MG63 (cell line): Measurements from ENCODE around the gene BRME1. TPM values are rescaled to one million over a fixed set of nuclear protein-coding genes. Genes with fewer than 3 reads are reported as not detected.
"Not testable (repeated sequence)": the region's sequence is repeated elsewhere in the genome, so short reads cannot be mapped to it uniquely, and the experiment has no call there.

Experiments
- DNase-seq: peaks from one replicate; pipeline ENCODE4 v3.0.0-alpha.2; 2020
- H3K27me3 ChIP-seq: fragments of 250-450 bp; sonication (Bioruptor Pico); 2 replicates; pipeline ENCODE4 v1.5.1; 2020; ENCODE audit warnings: mild to moderate bottlenecking, moderate library complexity
- H3K36me3 ChIP-seq: fragments of 250-450 bp; sonication (Bioruptor Pico); 2 replicates; pipeline ENCODE4 v1.5.1; 2020; ENCODE audit warnings: mild to moderate bottlenecking, moderate library complexity
- H3K4me3 ChIP-seq: fragments of 250-450 bp; sonication (Bioruptor Pico); 2 replicates; pipeline ENCODE4 v1.5.1; 2020; ENCODE audit warnings: mild to moderate bottlenecking, moderate library complexity
- H3K9me3 ChIP-seq: fragments of 250-450 bp; sonication (Bioruptor Pico); 2 replicates; pipeline ENCODE4 v1.5.1; 2020; ENCODE audit warnings: mild to moderate bottlenecking, moderate library complexity
- total RNA-seq: library from RNA; depleted of rRNA; stranded (reverse); fragments of >200 nt; shearing (Covaris generic); gene quantifications from 2 replicates; pipeline ENCODE4 v1.2.3, GENCODE V29; 2014; ENCODE audit warnings: low replicate concordance

BRME1 gene
- total RNA-seq, 1 experiment from 2014 or later = 5.1 TPM

GRCh38 chr19:13931391-13932148, 25.7 kb upstream of the BRME1 start:
- DNase-seq = no peak
- Histone ChIP-seq H3K27me3 (no peaks in the 10 kb centered on the region), H3K9me3 (no peaks in the 10 kb centered on the region), H3K36me3 (peaks cover 11% of the 10 kb centered on the region), H3K4me3 (no peak overlapping the region)

GRCh38 chr19:13930402-13930801, 24.5 kb upstream of the BRME1 start:
- H3K4me3 ChIP-seq = no peak overlapping the region
- no peak for DNase-seq
- peaks cover 17% of the 10 kb centered on the region for H3K36me3 ChIP-seq
- no peaks in the 10 kb centered on the region for H3K9me3 ChIP-seq
- H3K27me3 ChIP-seq = no peaks in the 10 kb centered on the region

- DNase-seq = no peak
- no peaks in the 10 kb centered on the region for H3K9me3 ChIP-seq
- H3K36me3 ChIP-seq = peaks cover 20% of the 10 kb centered on the region
Observed at GRCh38 chr19:13929956-13930355, 24.0 kb upstream of the BRME1 start.

GRCh38 chr19:13929340-13929739, 23.4 kb upstream of the BRME1 start:
- no peak for DNase-seq
- peaks cover 22% of the 10 kb centered on the region for H3K36me3 ChIP-seq
- no peaks in the 10 kb centered on the region for H3K9me3 ChIP-seq
- no peaks in the 10 kb centered on the region for H3K27me3 ChIP-seq
- H3K4me3 ChIP-seq = no peak overlapping the region

More at GRCh38 chr19:13929956-13930355, 24.0 kb upstream of the BRME1 start:
- H3K27me3 ChIP-seq = no peaks in the 10 kb centered on the region
- no peak overlapping the region for H3K4me3 ChIP-seq

- no peaks in the 10 kb centered on the region for H3K9me3 ChIP-seq
- H3K4me3 ChIP-seq = no peak overlapping the region
- no peaks in the 10 kb centered on the region for H3K27me3 ChIP-seq
- peaks cover 38% of the 10 kb centered on the region for H3K36me3 ChIP-seq
- no peak for DNase-seq
Observed at GRCh38 chr19:13926715-13927114, 20.8 kb upstream of the BRME1 start.

GRCh38 chr19:13926010-13926409, 20.1 kb upstream of the BRME1 start:
- H3K9me3 ChIP-seq = no peaks in the 10 kb centered on the region; the same call in 1 of the 2 replicates
- no peaks in the 10 kb centered on the region for H3K27me3 ChIP-seq
- peaks cover 45% of the 10 kb centered on the region for H3K36me3 ChIP-seq
- H3K4me3 ChIP-seq = no peak overlapping the region
- no peak for DNase-seq

GRCh38 chr19:13923194-13923987, 17.5 kb upstream of the BRME1 start:
- Histone ChIP-seq H3K9me3 (no peaks in the 10 kb centered on the region; the same call in 1 of the 2 replicates), H3K4me3 (no peak overlapping the region), H3K36me3 (peaks cover 64% of the 10 kb centered on the region), H3K27me3 (no peaks in the 10 kb centered on the region)
- no peak for DNase-seq

GRCh38 chr19:13922118-13922517, 16.2 kb upstream of the BRME1 start:
- not testable (repeated sequence) for H3K9me3 ChIP-seq, H3K27me3 ChIP-seq, H3K4me3 ChIP-seq, DNase-seq
- peaks cover 62% of the 10 kb centered on the region for H3K36me3 ChIP-seq

- Histone ChIP-seq H3K27me3 (no peaks in the 10 kb centered on the region), H3K4me3 (no peak overlapping the region), H3K9me3 (no peaks in the 10 kb centered on the region; the same call in 1 of the 2 replicates), H3K36me3 (peaks cover 56% of the 10 kb centered on the region)
- DNase-seq = peak; percentile 51
Observed at GRCh38 chr19:13920940-13921747, 15.2 kb upstream of the BRME1 start.

- H3K9me3 ChIP-seq = no peaks in the 10 kb centered on the region; the same call in 1 of the 2 replicates
- peaks cover 58% of the 10 kb centered on the region for H3K36me3 ChIP-seq
- no peak overlapping the region for H3K4me3 ChIP-seq
- no peak for DNase-seq
- no peaks in the 10 kb centered on the region for H3K27me3 ChIP-seq
Observed at GRCh38 chr19:13920524-13920923, 14.6 kb upstream of the BRME1 start.

GRCh38 chr19:13918726-13919411, 13.0 kb upstream of the BRME1 start:
- no peaks in the 10 kb centered on the region; the same call in 1 of the 2 replicates for H3K9me3 ChIP-seq
- DNase-seq = no peak
- no peak overlapping the region for H3K4me3 ChIP-seq

GRCh38 chr19:13917888-13918406, 12.0 kb upstream of the BRME1 start:
- Histone ChIP-seq H3K9me3 (no peaks in the 10 kb centered on the region; the same call in 1 of the 2 replicates), H3K36me3 (peaks cover 58% of the 10 kb centered on the region), H3K4me3 (no peak overlapping the region), H3K27me3 (no peaks in the 10 kb centered on the region)
- DNase-seq = no peak

More at GRCh38 chr19:13918726-13919411, 13.0 kb upstream of the BRME1 start:
- no peaks in the 10 kb centered on the region for H3K27me3 ChIP-seq
- peaks cover 54% of the 10 kb centered on the region for H3K36me3 ChIP-seq

GRCh38 chr19:13914777-13915176, 8.9 kb upstream of the BRME1 start:
- Histone ChIP-seq H3K27me3 (no peaks in the 10 kb centered on the region), H3K9me3 (no peaks in the 10 kb centered on the region), H3K36me3 (peaks cover 45% of the 10 kb centered on the region), H3K4me3 (no peak overlapping the region)
- DNase-seq = no peak

- Histone ChIP-seq H3K36me3 (peaks cover 34% of the 10 kb centered on the region), H3K9me3 (no peaks in the 10 kb centered on the region), H3K27me3 (no peaks in the 10 kb centered on the region), H3K4me3 (no peak overlapping the region)
- DNase-seq = no peak
Observed at GRCh38 chr19:13913352-13913751, 7.4 kb upstream of the BRME1 start.

GRCh38 chr19:13909430-13909829, 3.5 kb upstream of the BRME1 start:
- no peaks in the 10 kb centered on the region for H3K9me3 ChIP-seq
- DNase-seq = no peak
- no peaks in the 10 kb centered on the region for H3K27me3 ChIP-seq
- H3K36me3 ChIP-seq = peaks cover 21% of the 10 kb centered on the region
- H3K4me3 ChIP-seq = no peak overlapping the region

- Histone ChIP-seq H3K4me3 (no peak overlapping the region), H3K9me3 (no peaks in the 10 kb centered on the region), H3K27me3 (no peaks in the 10 kb centered on the region), H3K36me3 (peaks cover 21% of the 10 kb centered on the region)
- no peak for DNase-seq
Observed at GRCh38 chr19:13908674-13909073, 2.8 kb upstream of the BRME1 start.
